ENCODE measurements around the gene KIF16B.
"Not testable (repeated sequence)": the region's sequence is repeated elsewhere in the genome, so short reads cannot be mapped to it uniquely, and the experiment has no call there.

The KIF16B gene

DNA sequence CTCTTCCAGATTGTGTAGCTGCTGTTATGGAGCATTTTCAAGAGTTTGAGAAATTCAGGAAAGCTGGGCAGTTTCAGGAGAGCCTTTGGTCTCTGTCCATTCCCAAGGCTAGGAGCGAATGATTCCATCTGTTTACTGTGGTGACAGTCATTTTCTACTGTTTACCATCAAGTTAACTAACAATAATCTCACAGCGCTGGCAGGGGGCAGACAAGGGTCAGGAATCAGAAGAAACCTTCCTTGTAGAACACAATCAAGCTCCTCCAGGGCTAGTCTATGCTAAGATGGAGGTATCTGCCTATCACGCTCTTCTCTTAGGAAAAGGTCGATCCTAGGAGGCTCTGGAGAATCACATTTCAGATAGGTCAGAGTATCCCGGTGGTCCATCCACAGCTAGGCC is 293.9 kb downstream of the KIF16B start:
- no peak for DNase-seq

- DNase-seq, result peak; percentile 75
Observed at GRCh38 chr20:16273812-16274555, 299.3 kb downstream of the KIF16B start.

DNA sequence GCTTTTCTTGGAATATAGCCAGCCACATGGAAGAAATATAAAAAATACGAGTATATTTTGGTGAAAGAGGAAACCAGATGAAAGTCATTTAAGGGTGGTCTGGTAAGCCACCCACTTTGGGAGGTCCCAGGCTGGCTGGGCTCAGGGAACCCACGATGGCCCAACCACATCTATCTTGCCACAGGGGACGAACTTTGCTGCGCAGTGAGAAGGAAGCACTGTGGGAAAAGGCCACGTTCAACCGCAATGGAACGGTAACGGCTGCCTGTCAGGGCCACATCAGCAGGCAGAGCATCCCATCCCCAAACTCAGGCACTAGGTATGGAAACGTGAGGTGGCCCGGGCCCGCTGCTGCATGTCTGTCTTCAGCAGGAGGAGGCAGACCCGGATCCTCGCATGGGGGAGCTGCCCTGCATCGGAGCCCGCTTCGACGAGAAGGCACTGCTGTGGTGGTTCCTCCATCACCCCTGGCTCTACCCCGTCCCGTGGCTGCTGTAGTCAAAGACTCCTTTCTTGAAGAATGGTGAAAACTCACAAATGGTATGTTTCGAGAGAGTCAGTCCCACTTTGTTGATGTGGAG is 300.4 kb downstream of the KIF16B start:
- no peak for DNase-seq

DNA sequence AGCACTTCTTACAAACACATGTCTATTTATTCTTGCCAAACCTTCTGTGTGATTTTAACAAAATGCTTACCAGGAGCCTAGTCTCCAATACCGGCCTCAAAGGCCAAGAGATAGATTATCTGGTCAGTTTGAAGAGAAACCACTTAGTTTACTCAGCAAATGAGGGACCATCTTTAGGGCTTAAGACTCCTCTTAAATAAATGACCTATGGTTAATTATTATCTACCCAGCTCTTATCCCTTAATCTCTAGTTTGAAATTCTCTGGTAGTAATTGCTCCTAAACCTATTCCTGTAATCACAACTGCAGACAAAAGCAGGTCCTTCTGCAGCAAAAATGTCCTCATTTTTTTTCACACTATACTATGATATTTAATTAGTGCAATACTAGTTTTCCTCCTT is 301.8 kb downstream of the KIF16B start:
- no peak for DNase-seq

- no peak for DNase-seq
Observed at GRCh38 chr20:16270989-16271388, 302.3 kb downstream of the KIF16B start.

GRCh38 chr20:16270314-16270931 is 302.8 kb downstream of the KIF16B start:
- DNase-seq, result no peak

DNA sequence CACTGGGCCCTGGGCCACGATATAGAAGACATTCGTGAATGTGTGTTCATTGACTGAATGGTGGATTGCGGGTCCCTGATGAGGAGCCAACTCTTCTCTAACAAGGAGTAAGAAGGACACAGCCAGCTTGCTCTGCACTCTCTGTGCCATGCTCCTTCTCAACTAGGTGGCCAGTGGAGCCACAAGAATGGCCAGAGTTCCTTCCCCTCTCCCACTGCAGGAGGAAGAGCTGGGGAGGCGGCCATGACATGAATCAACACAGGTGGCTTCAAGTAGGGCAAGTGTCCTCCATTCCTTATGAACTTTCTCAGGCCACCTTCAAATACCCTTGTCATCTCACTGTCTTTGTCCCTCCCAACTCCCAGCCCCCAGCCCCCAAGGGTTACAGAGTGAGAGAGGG is 305.7 kb downstream of the KIF16B start:
- no peak for DNase-seq

GRCh38 chr20:16265334-16265733 is 307.9 kb downstream of the KIF16B start:
- no peak for DNase-seq

GRCh38 chr20:16263582-16263981 is 309.7 kb downstream of the KIF16B start:
- DNase-seq, result peak; percentile 65

DNA sequence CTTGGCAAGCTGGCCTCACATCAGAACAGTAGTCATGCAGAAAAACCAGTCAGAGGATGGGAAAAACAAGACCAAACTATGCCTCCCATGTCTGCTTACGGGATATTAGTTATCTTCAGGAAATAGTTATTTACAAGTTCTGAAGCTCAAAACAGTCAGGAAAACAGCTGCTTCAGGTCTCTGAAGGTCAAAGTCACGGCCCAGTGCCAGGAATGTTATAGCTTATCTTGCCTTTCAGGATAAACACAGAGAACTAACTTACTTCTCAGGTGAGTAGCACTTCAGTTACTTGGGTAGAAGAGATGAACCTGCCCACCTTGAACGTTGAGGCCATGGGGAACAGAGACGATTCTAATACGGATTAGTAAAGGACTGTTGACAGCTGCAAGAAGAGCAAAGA is 310.7 kb downstream of the KIF16B start:
- DNase-seq, result no peak

- no peak for DNase-seq
Observed at GRCh38 chr20:16261733-16262273, 311.4 kb downstream of the KIF16B start.

DNA sequence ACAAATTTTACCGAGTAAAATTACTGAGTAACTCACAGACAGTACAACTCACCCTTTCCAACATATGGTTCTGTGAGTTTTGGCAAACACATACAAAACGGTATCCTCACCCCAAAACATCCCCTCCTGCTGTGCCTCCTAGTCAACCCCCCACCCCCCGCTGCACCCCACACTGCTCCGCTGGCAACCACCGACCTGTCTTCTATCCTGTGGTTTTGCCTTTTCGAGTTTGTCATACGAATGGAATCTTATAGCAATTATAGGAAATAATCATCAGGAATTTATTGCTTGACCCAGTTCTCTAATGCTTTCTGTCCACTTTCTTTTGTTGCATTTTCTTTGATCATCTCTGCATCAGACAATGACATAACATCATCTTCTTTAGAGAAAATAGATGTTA is 312.3 kb downstream of the KIF16B start:
- DNase-seq, result no peak

GRCh38 chr20:16260133-16260532 is 313.1 kb downstream of the KIF16B start:
- not testable (repeated sequence) for DNase-seq

DNA sequence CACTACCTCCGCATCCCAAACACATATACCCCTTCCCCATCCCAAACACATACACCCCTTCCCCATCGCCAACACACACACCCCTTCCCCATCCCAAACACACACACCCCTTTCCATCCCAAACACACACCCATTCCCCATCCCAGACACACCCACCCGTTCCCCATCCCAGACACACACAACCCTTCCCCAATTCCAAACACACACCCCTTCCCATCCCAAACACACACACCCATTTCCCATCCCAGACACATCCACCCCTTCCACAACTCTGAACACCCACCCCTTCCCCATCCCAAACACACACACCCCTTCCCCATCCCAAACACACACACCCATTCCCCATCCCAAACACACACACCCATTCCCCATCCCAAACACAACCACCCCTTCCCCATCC is 314.5 kb downstream of the KIF16B start:
- DNase-seq, result no peak

DNA sequence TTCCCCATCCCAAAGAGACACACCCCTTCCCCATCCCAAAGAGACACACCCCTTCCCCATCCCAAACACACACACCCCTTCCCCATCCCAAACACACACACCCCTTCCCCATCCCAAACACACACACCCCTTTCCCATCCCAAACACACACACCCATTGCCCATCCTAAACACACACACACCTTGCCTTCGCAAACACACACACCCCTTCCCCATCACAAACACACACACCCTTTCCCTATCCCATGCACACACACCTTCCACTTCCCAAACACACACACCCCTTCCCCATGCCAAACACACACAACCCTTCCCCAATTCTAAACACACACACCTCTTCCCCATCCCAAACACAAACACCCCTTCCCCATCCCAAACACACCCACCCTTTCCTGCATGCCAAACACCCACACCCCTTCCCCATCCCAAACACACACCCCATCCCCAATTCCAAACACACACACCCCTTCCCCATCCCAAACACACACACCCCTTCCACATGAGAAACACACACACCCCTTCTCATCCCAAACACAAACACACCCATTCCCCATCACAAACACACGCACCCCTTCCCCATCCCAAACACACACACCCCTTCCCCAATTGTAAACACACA is 315.3 kb downstream of the KIF16B start:
- no peak for DNase-seq

- DNase-seq, result peak; percentile 52
Observed at GRCh38 chr20:16257021-16257420, 316.2 kb downstream of the KIF16B start.

- no peak for DNase-seq
Observed at GRCh38 chr20:16246870-16247269, 326.4 kb downstream of the KIF16B start.

- DNase-seq, result no peak
Observed at GRCh38 chr20:16246291-16246690, 327.0 kb downstream of the KIF16B start.

DNA sequence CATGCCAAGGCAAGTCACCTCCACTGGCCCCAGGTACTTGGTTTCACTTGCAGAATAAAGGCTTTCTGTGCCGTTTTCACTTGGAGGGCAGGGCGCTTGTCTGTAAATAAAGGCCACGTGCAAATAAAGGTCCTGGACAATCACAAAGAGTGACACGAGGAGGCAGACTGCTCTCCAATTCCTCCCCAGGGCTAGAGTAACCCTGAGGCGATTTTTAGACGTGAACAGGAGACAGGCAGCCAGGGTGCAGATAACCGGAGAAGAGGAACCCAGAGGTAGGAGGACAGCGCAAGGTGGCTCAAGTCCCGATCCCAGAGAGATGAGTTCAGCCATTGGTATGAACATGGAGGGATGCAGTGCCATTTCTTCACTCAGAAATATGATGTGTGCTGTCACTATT is 327.4 kb downstream of the KIF16B start:
- DNase-seq, result no peak

GRCh38 chr20:16244892-16245291 is 328.4 kb downstream of the KIF16B start:
- DNase-seq, result no peak

GRCh38 chr20:16243470-16243869 is 329.8 kb downstream of the KIF16B start:
- peak; percentile 53 for DNase-seq

DNA sequence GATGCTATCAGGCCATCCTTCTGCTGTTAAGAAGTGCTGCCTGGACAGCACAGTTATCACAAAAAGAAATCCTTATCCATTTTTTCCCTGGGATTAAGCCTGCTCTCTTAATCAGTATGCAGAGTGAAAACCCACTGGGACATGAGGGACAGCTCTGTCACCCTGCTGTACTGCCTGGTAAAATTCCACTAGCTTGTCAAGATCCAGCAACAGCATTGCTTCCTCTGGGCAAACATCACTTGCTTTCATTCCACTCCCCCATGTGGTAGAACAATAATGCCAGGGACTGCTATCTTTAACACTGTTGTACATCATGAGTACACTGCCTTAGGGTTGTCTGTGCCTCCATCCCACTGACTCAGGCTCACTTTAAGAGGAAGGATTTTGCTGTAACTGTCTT is 331.3 kb downstream of the KIF16B start:
- no peak for DNase-seq

- no peak for DNase-seq
Observed at GRCh38 chr20:16240355-16240754, 332.9 kb downstream of the KIF16B start.
